ENCODE results near the gene ARHGEF12.

The ARHGEF12 gene

GRCh38 chr11:120399307-120399706 is 63.1 kb downstream of the ARHGEF12 start:
- Histone ChIP-seq H3K9me3 (replicated peaks in 1 of 11) (peaks cover 0 to 11% (median 5%) of the 10 kb centered on the region in 11 experiments; a peak in 8 of 22 replicates), H3K9ac (no peak overlapping the region), H3K36me3 (no peaks in the 10 kb centered on the region), H3K4me1 (peaks cover 0 to 16% (median 11%) of the 10 kb centered on the region in 10 experiments; a peak in 19 of 20 replicates), H3K27ac (no peak overlapping the region), H3K4me2 (no peak overlapping the region), H3K4me3 (no peak overlapping the region), H3K27me3 (no peaks in the 10 kb centered on the region), H4K20me1 (peaks cover 4 to 91% (median 73%) of the 10 kb centered on the region in 11 experiments; a peak in 16 of 22 replicates)
- no peak for TF ChIP-seq Cebpa-rat (IDR thresholded peaks at IDR 0.05)

- no peaks in the 10 kb centered on the region for H3K27me3 ChIP-seq
- H3K4me2 ChIP-seq: peak overlapping the region in 10 of 11 experiments; percentile 2 to 78 (median 52); a peak in 17 of 22 replicates
- peaks cover 0 to 16% (median 11%) of the 10 kb centered on the region in 10 experiments; a peak in 18 of 20 replicates for H3K4me1 ChIP-seq
- peaks cover 8 to 99% (median 77%) of the 10 kb centered on the region in 11 experiments; a peak in 17 of 22 replicates for H4K20me1 ChIP-seq
- H3K36me3 ChIP-seq: no peaks in the 10 kb centered on the region
- H3K9ac ChIP-seq: no peak overlapping the region
- no peak for TF ChIP-seq Cebpa-rat (IDR thresholded peaks at IDR 0.05)
- H3K27ac ChIP-seq: peak overlapping the region in 1 of 11 experiments; percentile 30; a peak in 2 of 22 replicates
- H3K4me3 ChIP-seq: no peak overlapping the region
- peaks cover 0 to 2% (median under 1%) of the 10 kb centered on the region in 11 experiments; a peak in 6 of 22 replicates for H3K9me3 ChIP-seq (replicated peaks in 1 of 11)
These were observed 64.6 kb downstream of the ARHGEF12 start for GRCh38 chr11:120400564-120401364.

DNA sequence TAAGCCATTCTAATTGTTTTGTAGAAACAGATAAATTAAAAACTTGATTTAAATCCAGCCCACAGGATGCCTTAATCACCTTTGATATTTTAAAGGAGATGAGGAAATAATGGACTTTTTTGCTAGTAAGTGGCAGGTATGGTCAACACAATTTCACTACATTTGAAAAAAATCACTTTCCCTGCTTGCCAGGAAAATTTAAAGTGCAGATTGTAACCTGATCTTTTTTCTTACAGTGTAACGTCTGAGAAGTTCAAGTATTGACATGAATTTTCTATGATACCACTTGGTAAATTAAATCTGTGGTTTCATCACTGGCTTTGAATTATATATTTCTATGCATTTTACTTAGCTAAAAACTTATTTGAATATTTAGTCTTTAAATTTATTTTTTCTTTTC is 65.3 kb downstream of the ARHGEF12 start:
- no peaks in the 10 kb centered on the region for H3K27me3 ChIP-seq
- peaks cover 8 to 94% (median 70%) of the 10 kb centered on the region in 11 experiments; a peak in 17 of 22 replicates for H4K20me1 ChIP-seq
- peak overlapping the region in 3 of 11 experiments; percentile 50 to 78 (median 58); a peak in 5 of 22 replicates for H3K4me2 ChIP-seq
- no peak for TF ChIP-seq Cebpa-rat (IDR thresholded peaks at IDR 0.05)
- no peaks in the 10 kb centered on the region for H3K9me3 ChIP-seq (replicated peaks in 1 of 11)
- no peak overlapping the region for H3K27ac ChIP-seq
- H3K4me1 ChIP-seq: peaks cover 0 to 16% (median 11%) of the 10 kb centered on the region in 10 experiments; a peak in 18 of 20 replicates
- no peak overlapping the region for H3K9ac ChIP-seq
- H3K4me3 ChIP-seq: no peak overlapping the region
- no peaks in the 10 kb centered on the region for H3K36me3 ChIP-seq

DNA sequence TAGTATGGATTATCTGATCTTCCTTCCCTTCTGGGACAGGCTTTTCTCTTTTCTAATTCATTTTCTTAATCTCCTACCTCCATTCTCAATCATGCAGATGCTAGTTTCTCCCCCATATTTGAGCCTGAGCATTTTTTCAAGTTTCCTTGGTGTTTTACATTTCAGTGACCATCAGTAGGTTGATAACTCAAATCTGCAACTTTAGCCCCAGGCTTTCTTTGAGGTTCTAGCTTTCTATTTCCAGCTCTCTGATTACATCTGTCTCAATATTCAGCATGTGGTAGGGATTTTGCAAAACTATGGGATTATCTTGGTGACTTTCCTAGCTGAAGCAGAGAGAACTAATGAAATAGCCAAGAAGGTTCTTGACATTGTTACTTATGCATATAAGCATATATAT is 67.8 kb downstream of the ARHGEF12 start:
- Histone ChIP-seq H3K27ac (no peak overlapping the region), H3K27me3 (no peaks in the 10 kb centered on the region), H3K4me3 (no peak overlapping the region), H3K4me1 (peaks cover 0 to 16% (median 11%) of the 10 kb centered on the region in 10 experiments; a peak in 18 of 20 replicates), H4K20me1 (peaks cover 8 to 86% (median 53%) of the 10 kb centered on the region in 11 experiments; a peak in 16 of 22 replicates), H3K4me2 (no peak overlapping the region), H3K9me3 (replicated peaks in 1 of 11) (no peaks in the 10 kb centered on the region), H3K9ac (no peak overlapping the region), H3K36me3 (peaks cover 0 to 6% (median 0%) of the 10 kb centered on the region in 11 experiments; a peak in 1 of 22 replicates)
- no peak for TF ChIP-seq Cebpa-rat (IDR thresholded peaks at IDR 0.05)

DNA sequence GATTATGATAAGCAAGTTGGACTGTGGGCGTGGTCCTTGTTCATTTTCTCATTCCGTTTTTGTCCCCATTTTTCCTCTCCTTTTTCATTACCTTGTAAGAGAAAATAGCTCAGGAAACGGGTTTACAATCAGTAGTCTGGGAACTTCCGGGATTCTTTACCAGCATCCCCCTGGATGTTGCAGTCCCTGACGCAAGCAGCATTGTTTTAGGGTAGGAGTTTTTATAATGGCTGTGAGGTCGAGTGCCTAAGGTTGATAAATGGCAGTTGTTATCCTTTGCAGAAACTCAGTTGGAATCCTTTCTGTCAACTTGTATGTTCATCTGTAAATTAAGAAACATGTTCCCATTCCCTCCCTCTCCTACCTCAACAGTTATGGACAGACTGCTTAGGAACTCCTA is 68.3 kb downstream of the ARHGEF12 start:
- no peak for TF ChIP-seq Cebpa-rat (IDR thresholded peaks at IDR 0.05)
- Histone ChIP-seq H3K36me3 (peaks cover 0 to 12% (median 0%) of the 10 kb centered on the region in 11 experiments; a peak in 4 of 22 replicates), H4K20me1 (peaks cover 8 to 81% (median 49%) of the 10 kb centered on the region in 11 experiments; a peak in 15 of 22 replicates), H3K27me3 (no peaks in the 10 kb centered on the region), H3K9ac (no peak overlapping the region), H3K27ac (no peak overlapping the region), H3K9me3 (replicated peaks in 1 of 11) (no peaks in the 10 kb centered on the region), H3K4me2 (no peak overlapping the region), H3K4me3 (no peak overlapping the region), H3K4me1 (peaks cover 0 to 16% (median 11%) of the 10 kb centered on the region in 10 experiments; a peak in 18 of 20 replicates)

DNA sequence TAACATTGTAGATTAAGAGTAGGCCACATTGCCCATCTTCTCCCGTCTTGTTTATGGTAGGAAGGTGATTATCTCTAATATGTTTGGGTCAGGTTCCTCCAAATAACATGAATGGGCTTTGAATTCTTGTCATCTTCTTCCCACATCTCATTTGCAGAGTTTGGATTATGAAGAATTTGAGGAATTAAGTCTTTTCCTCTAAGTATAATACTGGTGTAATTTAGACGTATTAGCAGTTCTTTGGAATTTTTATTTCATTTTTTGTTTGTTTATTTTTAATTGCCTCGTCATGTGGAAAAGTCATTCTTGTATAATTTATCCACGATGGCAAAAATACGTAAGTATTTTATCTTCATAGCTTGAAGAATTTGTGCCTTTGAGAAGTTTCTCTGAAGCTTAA is 73.4 kb downstream of the ARHGEF12 start:
- Histone ChIP-seq H4K20me1 (peaks cover 0 to 41% (median 7%) of the 10 kb centered on the region in 11 experiments; a peak in 11 of 22 replicates), H3K4me2 (no peak overlapping the region), H3K9ac (no peak overlapping the region), H3K27ac (no peak overlapping the region), H3K36me3 (peaks cover 0 to 29% (median 6%) of the 10 kb centered on the region in 11 experiments; a peak in 7 of 22 replicates), H3K4me3 (no peak overlapping the region), H3K27me3 (no peaks in the 10 kb centered on the region), H3K9me3 (replicated peaks in 1 of 11) (no peaks in the 10 kb centered on the region), H3K4me1 (no peaks in the 10 kb centered on the region)
- no peak for TF ChIP-seq Cebpa-rat (IDR thresholded peaks at IDR 0.05)

DNA sequence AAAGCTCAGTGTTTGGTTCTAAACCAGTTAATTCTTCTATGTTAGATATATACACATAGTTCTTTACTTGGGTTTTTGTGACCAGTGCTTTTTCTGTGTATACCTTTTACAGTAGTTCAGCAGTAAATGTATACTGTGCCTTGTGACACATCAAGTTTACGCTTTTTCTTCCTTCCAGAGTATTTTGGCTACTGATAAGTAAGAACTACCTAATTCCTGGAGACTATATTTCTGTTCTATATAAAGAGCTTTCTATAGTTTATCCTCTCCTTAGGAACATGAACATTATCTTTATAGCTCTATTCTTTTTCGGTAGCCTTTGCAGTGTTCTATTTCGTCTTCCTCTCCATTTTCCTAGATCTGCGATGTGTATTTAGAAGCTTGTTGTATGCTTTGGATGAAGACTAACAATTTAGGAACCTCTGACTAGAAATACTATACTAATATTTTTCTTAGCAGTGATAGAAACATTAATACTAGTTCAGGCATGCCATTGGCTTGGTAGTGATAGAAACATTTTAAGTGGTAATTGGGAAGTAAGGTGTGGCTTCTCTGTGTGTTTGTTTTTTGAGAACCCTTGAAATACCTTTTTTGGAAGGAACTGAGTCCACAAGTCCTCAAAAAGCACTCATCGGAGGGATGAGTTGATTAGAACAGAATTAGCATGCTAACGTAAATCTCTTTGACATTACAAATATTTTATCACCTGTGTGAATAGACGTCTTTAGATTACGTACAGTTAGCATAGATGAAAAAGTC is 74.6 kb downstream of the ARHGEF12 start:
- Histone ChIP-seq H3K4me3 (no peak overlapping the region), H3K4me1 (no peaks in the 10 kb centered on the region), H3K9me3 (replicated peaks in 1 of 11) (no peaks in the 10 kb centered on the region), H3K4me2 (no peak overlapping the region), H3K27me3 (no peaks in the 10 kb centered on the region), H4K20me1 (peaks cover 0 to 42% (median under 1%) of the 10 kb centered on the region in 11 experiments; a peak in 7 of 22 replicates), H3K9ac (no peak overlapping the region), H3K36me3 (peaks cover 0 to 29% (median 6%) of the 10 kb centered on the region in 11 experiments; a peak in 7 of 22 replicates), H3K27ac (no peak overlapping the region)
- no peak for TF ChIP-seq Cebpa-rat (IDR thresholded peaks at IDR 0.05)

- Histone ChIP-seq H3K9ac (no peak overlapping the region), H3K4me3 (no peak overlapping the region), H3K27ac (no peak overlapping the region), H3K4me1 (no peaks in the 10 kb centered on the region), H3K4me2 (no peak overlapping the region), H3K36me3 (peaks cover 0 to 44% (median 7%) of the 10 kb centered on the region in 11 experiments; a peak in 10 of 22 replicates), H3K27me3 (no peaks in the 10 kb centered on the region), H4K20me1 (peaks cover 0 to 50% (median 2%) of the 10 kb centered on the region in 11 experiments; a peak in 6 of 22 replicates), H3K9me3 (replicated peaks in 1 of 11) (no peaks in the 10 kb centered on the region)
- TF ChIP-seq Cebpa-rat (IDR thresholded peaks at IDR 0.05): no peak
These were observed 77.3 kb downstream of the ARHGEF12 start for GRCh38 chr11:120413480-120413879.
